ENCODE measurements around the gene NLRX1. TPM values are rescaled to one million over a fixed set of nuclear protein-coding genes. Genes with fewer than 3 reads are reported as not detected.
"Not testable (repeated sequence)": the region's sequence is repeated elsewhere in the genome, so short reads cannot be mapped to it uniquely, and the experiment has no call there.

NLRX1 gene
- total RNA-seq, 1 donor from 2014 or later = 17.7 TPM

- DNase-seq (no peak), ATAC-seq (no peak)
- TF ChIP-seq CTCF (IDR thresholded peaks at IDR 0.05) = no peak
- peaks cover 6% of the 10 kb centered on the region for H3K27me3 ChIP-seq
- H3K27ac ChIP-seq = no peak overlapping the region
- H3K4me1 ChIP-seq = no peaks in the 10 kb centered on the region
- H3K36me3 ChIP-seq = no peaks in the 10 kb centered on the region
- no peaks in the 10 kb centered on the region for H3K9me3 ChIP-seq
- H3K4me3 ChIP-seq = no peak overlapping the region
- intact Hi-C loops (cut with DNase I) = no loop called here
Measured at GRCh38 chr11:119156496-119156895, 12.0 kb upstream of the NLRX1 start.

GRCh38 chr11:119157063-119157462 is 11.5 kb upstream of the NLRX1 start:
- ATAC-seq (no peak), DNase-seq (no peak)
- Histone ChIP-seq H3K27ac (no peak overlapping the region), H3K9me3 (no peaks in the 10 kb centered on the region), H3K4me1 (no peaks in the 10 kb centered on the region), H3K27me3 (peaks cover 6% of the 10 kb centered on the region), H3K36me3 (no peaks in the 10 kb centered on the region), H3K4me3 (no peak overlapping the region)
- intact Hi-C loops (cut with DNase I) = no loop called here
- no peak for TF ChIP-seq CTCF (IDR thresholded peaks at IDR 0.05)

GRCh38 chr11:119158467-119158866 is 10.1 kb upstream of the NLRX1 start:
- no peak for ATAC-seq
- no peak for DNase-seq
- intact Hi-C loops (cut with DNase I) = no loop called here
- no peaks in the 10 kb centered on the region for H3K4me1 ChIP-seq
- H3K36me3 ChIP-seq = no peaks in the 10 kb centered on the region
- no peaks in the 10 kb centered on the region for H3K9me3 ChIP-seq
- no peak overlapping the region for H3K4me3 ChIP-seq
- TF ChIP-seq CTCF (IDR thresholded peaks at IDR 0.05) = no peak
- no peak overlapping the region for H3K27ac ChIP-seq
- no peaks in the 10 kb centered on the region for H3K27me3 ChIP-seq

GRCh38 chr11:119160151-119160550 is 8.4 kb upstream of the NLRX1 start:
- intact Hi-C loops (cut with DNase I) = no loop called here
- Histone ChIP-seq H3K4me3 (no peak overlapping the region), H3K4me1 (no peaks in the 10 kb centered on the region), H3K27ac (no peak overlapping the region), H3K36me3 (no peaks in the 10 kb centered on the region), H3K9me3 (no peaks in the 10 kb centered on the region), H3K27me3 (no peaks in the 10 kb centered on the region)
- ATAC-seq = no peak
- no peak for DNase-seq
- no peak for TF ChIP-seq CTCF (IDR thresholded peaks at IDR 0.05)

GRCh38 chr11:119161871-119162270 is 6.7 kb upstream of the NLRX1 start:
- intact Hi-C loops (cut with DNase I) = no loop called here
- ATAC-seq = no peak
- Histone ChIP-seq H3K4me3 (no peak overlapping the region), H3K27ac (no peak overlapping the region), H3K36me3 (no peaks in the 10 kb centered on the region), H3K9me3 (no peaks in the 10 kb centered on the region), H3K4me1 (no peaks in the 10 kb centered on the region), H3K27me3 (no peaks in the 10 kb centered on the region)
- DNase-seq = no peak
- TF ChIP-seq CTCF (IDR thresholded peaks at IDR 0.05) = no peak

GRCh38 chr11:119166368-119167076 is 2.0 kb upstream of the NLRX1 start:
- intact Hi-C loops (cut with DNase I) = no loop called here
- no peaks in the 10 kb centered on the region for H3K36me3 ChIP-seq
- no peaks in the 10 kb centered on the region for H3K9me3 ChIP-seq
- DNase-seq = no peak
- ATAC-seq = no peak
- no peaks in the 10 kb centered on the region for H3K27me3 ChIP-seq
- no peak overlapping the region for H3K27ac ChIP-seq
- TF ChIP-seq CTCF (IDR thresholded peaks at IDR 0.05) = no peak
- H3K4me3 ChIP-seq = no peak overlapping the region
- peaks cover 5% of the 10 kb centered on the region for H3K4me1 ChIP-seq

GRCh38 chr11:119167077-119167458 is 1.5 kb upstream of the NLRX1 start:
- H3K27me3 ChIP-seq; H3K9me3 ChIP-seq; intact Hi-C loops (cut with DNase I); H3K4me1 ChIP-seq; H3K36me3 ChIP-seq; ATAC-seq; H3K27ac ChIP-seq; H3K4me3 ChIP-seq; DNase-seq: not testable (repeated sequence)

All from upper lobe of right lung (tissue), 1 donor.